GM18868 (cell line): ENCODE measurements around the gene ALDH5A1.

ENCODE experiments used
- ATAC-seq: cut with Tn5 transposase; IDR thresholded peaks from one replicate; pipeline ENCODE4 v1.9.1; 2021; ENCODE audit warnings: mild to moderate bottlenecking, moderate library complexity; ENCODE audit not compliant: unreplicated experiment

Gene ALDH5A1

GRCh38 chr6:24522228-24523176 lies 27.7 kb downstream of the ALDH5A1 start:
- peak; percentile 65 for ATAC-seq

- ATAC-seq: no peak
Observed at GRCh38 chr6:24524329-24524728, 29.6 kb downstream of the ALDH5A1 start.

- ATAC-seq: peak; percentile 38
Observed at GRCh38 chr6:24524805-24525204, 30.0 kb downstream of the ALDH5A1 start.

GRCh38 chr6:24529985-24530384 lies 35.2 kb downstream of the ALDH5A1 start:
- ATAC-seq: no peak

- no peak for ATAC-seq
Observed at GRCh38 chr6:24534329-24534728, 39.6 kb downstream of the ALDH5A1 start.

- ATAC-seq: no peak
Observed at GRCh38 chr6:24535210-24535609, 40.4 kb downstream of the ALDH5A1 start.

GRCh38 chr6:24536466-24536865 lies 41.7 kb downstream of the ALDH5A1 start:
- ATAC-seq: no peak

- no peak for ATAC-seq
Observed at GRCh38 chr6:24537082-24537699, 42.4 kb downstream of the ALDH5A1 start.

GRCh38 chr6:24537771-24538385 lies 43.1 kb downstream of the ALDH5A1 start:
- ATAC-seq: no peak

GRCh38 chr6:24539416-24539815 lies 44.6 kb downstream of the ALDH5A1 start:
- ATAC-seq: no peak

- ATAC-seq: no peak
Observed at GRCh38 chr6:24540197-24540596, 45.4 kb downstream of the ALDH5A1 start.

- no peak for ATAC-seq
Observed at GRCh38 chr6:24543683-24544082, 48.9 kb downstream of the ALDH5A1 start.

GRCh38 chr6:24545183-24545582 lies 50.4 kb downstream of the ALDH5A1 start:
- ATAC-seq: no peak

- no peak for ATAC-seq
Observed at GRCh38 chr6:24545691-24546090, 50.9 kb downstream of the ALDH5A1 start.

- ATAC-seq: no peak
Observed at GRCh38 chr6:24546439-24546838, 51.7 kb downstream of the ALDH5A1 start.

- ATAC-seq: peak; percentile 98
Observed at GRCh38 chr6:24547243-24547642, 52.5 kb downstream of the ALDH5A1 start.

GRCh38 chr6:24549158-24549557 lies 54.4 kb downstream of the ALDH5A1 start:
- ATAC-seq: no peak

GRCh38 chr6:24549674-24550353 lies 55.0 kb downstream of the ALDH5A1 start:
- no peak for ATAC-seq

- no peak for ATAC-seq
Observed at GRCh38 chr6:24551139-24551538, 56.4 kb downstream of the ALDH5A1 start.

GRCh38 chr6:24554474-24554873 lies 59.7 kb downstream of the ALDH5A1 start:
- ATAC-seq: peak; percentile 91

GRCh38 chr6:24558516-24558915 lies 63.7 kb downstream of the ALDH5A1 start:
- ATAC-seq: no peak
